Prostate gland (tissue), 2 donors: ENCODE data around the gene ALG14.

Experiments used
- POLR2A ChIP-seq: fragments of 450-650 bp; IDR thresholded peaks from one replicate; pipeline ENCODE4 v1.6.1; 2016; ENCODE audit warnings: antibody characterized with exemption, mild to moderate bottlenecking
- POLR2AphosphoS5 ChIP-seq: sonication (generic); formaldehyde crosslinking; IDR thresholded peaks from one replicate; pipeline ENCODE4 v1.6.1; 2017; ENCODE audit warnings: antibody characterized with exemption
- TF ChIP-seq, protein P1 (sequence below), 4 experiments: fragments of 200-600 bp in 2 of 4; fragments of 450-650 bp in 2 of 4; sonication (generic) in 2 of 4; IDR thresholded peaks; 1 replicate in 3 of 4; 2 replicates in 1 of 4; pipeline ENCODE4 v1.5.1; 2016 to 2019; ENCODE audit warnings: antibody characterized with exemption in 4 of 4, mild to moderate bottlenecking in 2 of 4, moderate library complexity in 2 of 4

DNA sequence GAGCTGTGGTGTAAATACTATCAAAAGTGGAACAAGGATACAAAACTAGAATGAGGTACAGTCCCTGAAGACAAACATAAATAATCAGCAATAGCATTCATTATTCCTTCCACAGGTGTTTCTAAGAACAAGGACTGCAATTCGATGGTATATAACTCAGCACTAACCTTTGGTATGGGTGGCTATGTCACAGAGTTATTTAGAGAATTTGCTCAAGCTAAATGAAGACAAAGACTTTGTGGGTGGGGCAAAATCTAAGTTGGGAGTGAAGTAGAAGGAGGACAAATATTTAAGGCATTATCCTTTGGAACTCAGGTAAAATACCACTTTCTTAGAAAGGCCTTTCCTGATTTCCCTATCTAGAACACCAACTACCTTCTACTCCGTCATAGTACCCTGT is 94.3 kb downstream of the ALG14 start:
- TF ChIP-seq, protein P1, sequence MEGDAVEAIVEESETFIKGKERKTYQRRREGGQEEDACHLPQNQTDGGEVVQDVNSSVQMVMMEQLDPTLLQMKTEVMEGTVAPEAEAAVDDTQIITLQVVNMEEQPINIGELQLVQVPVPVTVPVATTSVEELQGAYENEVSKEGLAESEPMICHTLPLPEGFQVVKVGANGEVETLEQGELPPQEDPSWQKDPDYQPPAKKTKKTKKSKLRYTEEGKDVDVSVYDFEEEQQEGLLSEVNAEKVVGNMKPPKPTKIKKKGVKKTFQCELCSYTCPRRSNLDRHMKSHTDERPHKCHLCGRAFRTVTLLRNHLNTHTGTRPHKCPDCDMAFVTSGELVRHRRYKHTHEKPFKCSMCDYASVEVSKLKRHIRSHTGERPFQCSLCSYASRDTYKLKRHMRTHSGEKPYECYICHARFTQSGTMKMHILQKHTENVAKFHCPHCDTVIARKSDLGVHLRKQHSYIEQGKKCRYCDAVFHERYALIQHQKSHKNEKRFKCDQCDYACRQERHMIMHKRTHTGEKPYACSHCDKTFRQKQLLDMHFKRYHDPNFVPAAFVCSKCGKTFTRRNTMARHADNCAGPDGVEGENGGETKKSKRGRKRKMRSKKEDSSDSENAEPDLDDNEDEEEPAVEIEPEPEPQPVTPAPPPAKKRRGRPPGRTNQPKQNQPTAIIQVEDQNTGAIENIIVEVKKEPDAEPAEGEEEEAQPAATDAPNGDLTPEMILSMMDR (IDR thresholded peaks at IDR 0.05): no peak
- TF ChIP-seq POLR2A: no peak
- no peak for TF ChIP-seq POLR2AphosphoS5
